Stimulated activated CD4-positive, alpha-beta T cell treated with anti-CD3 and anti-CD28 coated beads, Interleukin-2, amount 100 ng/mL, for 4 hours (primary cell): Measurements from ENCODE around the gene GRIA1.

Experiments
- DNase-seq: peaks from one replicate; pipeline ENCODE4 v3.0.0-alpha.2; 2020; ENCODE audit warnings: low read depth

The GRIA1 gene

DNA sequence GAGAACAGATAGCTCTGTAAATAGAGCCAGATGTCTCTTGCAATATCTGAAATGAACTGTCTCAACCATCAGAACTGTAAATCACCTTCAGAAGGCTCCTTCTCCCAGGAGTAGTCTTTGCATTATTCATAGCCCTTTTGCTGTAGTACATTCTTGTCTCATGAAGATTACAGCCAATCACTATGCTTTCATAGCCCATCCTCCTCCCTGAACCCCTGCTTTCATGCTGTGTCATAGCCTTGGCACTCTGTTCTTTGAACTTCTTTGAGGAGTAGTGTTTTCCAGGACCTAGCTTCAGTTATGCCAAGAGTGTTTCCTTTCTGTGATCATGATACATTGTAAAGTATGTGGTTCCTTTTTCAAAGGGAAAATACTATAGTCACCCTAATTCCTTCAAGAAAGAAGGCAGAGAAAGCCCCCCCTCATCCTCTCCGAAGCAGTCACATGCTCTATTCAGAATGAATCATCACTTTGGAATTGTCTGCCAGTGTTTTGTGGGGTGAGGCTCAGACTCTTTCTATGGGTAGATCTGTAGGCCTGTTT, 61.1 kb downstream of the GRIA1 start:
- no peak for DNase-seq

DNA sequence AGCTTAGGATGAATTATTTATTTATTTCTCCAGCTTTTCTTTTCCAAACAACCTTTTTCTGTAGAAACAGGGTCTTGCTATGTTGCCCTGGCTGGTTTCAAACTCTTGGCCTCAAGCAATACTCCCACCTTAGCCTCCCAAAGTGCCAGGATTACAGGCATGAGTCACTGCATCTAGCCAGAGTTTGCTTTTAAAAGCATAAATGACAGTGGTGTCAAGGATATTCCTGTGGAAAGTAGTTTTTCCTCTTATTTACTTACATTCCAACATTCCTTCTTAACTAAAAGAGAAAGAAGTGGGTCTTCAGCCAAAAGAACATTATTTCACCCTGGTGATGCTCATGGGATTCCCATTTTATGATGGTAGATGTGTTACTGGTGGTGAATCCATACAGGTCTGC, 62.4 kb downstream of the GRIA1 start:
- DNase-seq = no peak

DNA sequence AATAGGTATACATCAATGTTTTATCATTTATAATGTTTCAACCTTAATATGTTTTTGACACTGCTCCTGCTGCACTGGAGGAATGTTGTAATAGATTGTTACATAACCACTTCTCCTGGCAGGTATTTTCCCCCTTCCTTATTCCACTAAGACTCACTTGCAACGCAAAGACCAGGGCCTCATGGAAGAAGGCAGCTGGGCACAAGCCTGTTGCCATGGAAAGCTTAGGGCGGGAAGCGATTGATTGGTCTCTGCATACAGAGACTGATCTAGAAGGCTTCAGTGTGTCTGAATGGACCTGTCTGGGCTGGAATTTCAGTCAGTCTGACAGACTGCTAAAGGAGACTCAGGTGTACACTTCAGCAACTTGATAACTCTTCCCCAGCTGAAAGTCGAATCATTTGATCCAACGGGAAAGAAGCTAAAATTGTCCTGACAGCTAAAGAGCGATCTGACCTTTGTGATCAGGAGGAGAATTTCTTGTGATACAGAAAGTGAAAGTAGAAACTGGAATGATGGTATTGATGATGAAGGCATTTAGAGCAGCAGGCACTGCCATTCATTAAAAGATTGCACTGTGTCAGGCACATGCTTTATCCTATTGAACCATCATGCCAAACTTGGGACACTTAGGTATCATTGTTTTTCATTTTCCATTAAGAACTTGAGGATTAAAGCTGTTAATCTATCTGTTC, 65.1 kb downstream of the GRIA1 start:
- DNase-seq = no peak

DNA sequence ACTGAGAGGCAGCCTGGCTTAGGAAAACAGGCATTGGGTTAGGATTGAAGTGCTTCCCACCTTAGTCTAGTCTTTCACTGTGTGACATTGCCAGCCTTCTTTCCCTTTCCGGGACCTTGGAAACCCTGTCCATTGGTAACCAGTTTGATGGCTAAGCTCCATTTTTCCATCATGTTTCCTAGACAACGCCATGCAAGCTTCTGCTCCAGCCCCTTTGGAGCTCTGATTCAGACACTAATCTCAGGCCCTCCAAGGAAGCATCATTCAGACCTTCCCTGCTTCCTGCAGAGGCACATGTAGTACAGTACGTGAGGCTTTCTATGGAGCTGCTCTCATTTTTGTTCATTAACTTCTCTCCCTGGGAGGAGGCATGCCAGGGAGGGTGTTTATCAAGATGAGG, 68.5 kb downstream of the GRIA1 start:
- no peak for DNase-seq

DNA sequence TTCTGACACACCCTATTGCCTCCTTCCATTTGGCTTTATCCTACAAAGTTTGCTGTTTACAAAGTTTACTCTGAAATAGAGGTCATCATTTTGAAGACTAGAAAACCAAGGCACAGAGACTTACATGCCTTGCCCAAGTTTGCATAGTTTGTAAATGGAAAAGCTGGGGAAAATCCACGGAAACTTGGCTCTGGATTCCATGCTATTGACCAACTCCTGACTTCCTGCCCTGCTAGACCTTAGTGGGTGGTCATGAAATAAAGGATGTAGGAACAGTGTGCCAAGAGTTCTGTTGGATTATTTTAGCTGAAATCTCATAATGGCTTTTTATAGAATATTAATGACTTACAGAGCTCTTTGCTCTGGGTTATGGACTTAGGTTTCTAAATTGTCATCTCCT, 69.5 kb downstream of the GRIA1 start:
- DNase-seq = no peak

DNA sequence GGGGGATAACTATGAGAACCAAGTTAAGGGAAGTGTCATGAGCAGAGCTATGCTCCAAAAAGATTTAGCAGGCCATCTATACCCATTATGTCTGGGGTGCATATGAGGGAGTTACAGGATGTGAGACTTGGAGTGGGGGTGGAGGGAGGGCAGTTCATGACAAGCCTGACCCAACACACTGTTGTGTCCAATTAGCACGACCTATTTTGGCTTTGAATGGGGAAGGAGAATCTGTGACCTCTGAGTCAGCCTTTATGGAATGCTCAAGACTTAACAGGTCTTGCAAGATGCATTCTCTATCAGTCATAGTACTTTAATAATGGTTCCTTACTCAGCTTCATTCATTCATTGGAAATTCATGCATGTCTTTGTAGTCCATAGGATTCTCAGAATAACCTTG, 71.7 kb downstream of the GRIA1 start:
- no peak for DNase-seq

DNA sequence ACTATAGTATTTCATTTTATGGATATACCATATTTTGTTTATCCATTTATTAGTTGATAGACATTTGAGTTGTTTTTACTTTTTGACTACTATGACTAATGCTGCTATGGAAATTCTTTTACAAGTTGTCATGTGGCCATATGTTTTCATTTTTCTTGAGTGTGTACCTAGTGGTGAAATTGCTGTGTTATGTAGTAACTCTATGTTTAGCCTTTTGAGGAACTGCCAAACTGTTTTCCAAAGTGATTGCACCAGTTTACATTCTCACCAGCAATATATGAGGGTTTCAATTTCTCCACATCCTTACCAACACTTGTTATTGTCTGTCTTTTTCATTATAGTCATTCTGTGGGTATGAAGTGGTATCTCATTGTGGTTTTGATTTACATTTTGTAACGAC, 75.4 kb downstream of the GRIA1 start:
- DNase-seq = no peak

DNA sequence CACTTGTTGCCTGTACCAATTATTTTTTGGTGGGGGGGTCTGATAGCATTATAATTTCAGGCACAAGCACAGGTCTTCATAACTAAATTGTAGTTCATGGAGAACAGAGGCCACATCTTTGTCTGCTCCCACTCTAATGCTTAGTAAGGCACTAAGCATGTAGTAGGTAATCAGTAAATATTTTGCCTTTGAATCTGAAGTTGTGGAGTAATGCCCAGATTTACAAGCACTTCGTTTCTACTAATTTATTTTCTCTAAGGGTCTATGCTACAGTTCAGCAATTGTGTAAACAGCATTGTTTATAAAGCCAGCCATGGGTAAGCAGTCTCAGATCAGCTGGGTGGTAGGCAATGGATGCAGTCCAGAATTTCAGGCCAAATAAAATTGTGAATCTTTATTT, 78.6 kb downstream of the GRIA1 start:
- no peak for DNase-seq

DNA sequence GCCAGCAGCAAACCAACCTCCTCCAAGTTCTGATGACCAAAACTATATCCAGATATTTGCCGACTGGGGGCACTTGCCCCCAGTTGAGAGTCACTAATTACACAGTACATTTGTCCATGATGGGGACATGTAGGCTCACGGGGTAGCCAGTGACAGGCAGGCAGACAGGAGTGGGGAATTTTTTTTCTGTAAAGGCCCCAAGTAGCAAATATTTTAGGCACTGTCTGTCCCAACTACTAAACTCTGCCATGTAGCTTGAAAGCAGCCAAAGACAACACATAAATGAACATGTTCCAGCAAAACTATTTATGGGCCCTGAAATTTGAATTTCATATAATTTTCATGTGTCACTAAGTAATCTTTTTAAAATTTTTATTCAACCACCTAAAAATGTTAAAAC, 80.7 kb downstream of the GRIA1 start:
- DNase-seq = no peak

DNA sequence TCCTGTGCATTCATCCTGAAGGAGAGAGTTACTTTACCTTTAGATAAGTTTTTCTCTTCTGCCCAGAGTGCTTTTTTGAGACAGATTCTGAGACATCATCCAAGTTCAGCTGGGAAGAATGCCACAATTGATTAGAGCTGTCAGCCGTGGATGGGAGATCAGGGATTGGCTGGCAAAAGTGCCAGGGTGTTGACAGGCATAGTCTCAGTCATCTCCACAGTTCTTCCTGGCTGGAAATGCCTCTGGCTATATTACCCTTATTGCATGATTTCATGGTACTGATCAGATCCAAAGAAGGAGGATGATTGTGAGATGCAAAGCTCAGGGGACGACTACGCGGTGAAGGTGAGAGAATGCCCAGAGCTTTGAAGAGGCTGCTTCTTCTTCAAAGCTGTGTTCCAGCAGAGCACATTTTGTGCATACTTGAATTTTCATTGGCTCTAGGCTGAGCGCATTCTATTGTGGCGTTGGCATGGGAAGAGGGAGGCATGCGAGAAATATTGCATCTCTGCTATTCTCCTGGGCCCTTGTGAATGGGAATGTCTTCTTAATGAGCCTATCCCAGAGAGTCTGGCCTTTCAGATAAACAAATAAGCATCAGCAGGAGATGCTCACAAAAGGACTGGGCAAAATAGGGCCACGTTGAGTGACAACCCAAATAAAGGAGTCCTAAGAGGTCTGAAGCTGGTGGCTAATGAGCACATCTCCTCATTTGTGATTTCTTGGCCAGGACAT, 82.1 kb downstream of the GRIA1 start:
- no peak for DNase-seq

DNA sequence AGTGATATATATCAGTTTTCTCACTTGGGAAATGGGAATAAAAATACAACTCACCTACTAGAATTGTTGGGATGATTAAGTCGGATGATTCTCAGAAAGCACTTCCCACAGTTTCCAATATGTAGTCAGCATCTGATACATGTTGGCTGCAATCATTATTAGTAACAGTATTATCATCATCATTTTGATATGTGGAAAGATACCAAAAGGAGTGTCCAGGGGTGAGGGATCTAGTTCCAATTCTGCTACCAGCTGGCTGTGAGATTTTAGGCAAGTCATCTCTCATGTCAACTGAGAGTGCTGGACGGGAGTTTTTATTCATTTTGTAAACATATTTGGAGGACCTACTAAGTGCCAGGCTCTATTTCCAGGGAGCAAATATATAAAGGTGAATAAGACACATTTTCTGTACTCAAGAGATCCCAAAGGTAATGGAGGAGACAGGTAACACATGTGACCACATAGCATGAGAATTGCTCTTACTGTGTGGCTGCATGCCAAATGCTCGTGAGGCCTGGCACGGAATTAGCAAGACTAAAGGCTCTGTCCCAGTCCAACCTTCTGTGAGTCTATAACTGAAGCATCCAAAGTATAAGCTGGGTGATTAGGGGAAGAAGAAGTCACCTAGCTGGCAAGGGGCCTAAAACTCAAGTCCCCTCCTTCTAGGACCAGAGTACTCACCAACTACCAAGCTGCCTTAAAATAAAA, 83.0 kb downstream of the GRIA1 start:
- no peak for DNase-seq

DNA sequence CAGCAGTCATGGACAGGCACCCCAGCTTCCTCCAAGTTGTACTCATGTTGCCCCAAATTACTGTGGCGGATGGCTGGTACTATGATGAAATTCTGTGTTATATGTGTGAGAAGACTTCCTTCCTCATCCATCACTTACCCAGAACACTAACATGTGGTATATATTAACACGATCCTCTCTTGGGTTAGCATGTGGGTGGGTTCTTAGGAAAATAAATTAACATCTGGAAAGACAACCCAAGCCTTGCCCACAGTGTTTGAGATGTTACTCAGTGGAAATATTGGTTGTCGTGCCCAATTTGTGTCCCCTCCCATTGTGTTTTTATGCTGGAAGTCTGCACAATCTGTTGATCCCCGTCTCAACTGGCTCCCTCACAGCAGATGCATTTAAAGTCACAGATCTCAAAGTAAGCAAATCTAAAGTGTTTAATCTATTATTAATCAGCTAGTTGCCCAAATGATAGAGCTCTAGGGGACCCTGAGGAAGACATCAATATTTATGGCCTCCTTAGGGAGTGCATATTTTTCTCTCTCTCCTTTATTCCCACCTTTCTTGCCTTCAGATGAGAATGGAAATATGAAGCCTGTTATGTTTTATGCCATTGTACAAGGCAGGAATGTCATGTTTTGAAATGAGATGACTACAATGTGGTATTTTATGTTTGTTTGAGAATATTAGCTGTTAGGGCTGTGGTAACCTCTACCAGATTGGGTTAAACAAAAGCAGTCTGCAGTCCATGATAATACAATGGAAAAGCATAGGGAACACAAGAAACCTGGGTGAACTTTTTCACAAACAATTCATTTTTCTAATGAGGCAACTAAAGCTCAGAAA, 93.9 kb downstream of the GRIA1 start:
- no peak for DNase-seq

DNA sequence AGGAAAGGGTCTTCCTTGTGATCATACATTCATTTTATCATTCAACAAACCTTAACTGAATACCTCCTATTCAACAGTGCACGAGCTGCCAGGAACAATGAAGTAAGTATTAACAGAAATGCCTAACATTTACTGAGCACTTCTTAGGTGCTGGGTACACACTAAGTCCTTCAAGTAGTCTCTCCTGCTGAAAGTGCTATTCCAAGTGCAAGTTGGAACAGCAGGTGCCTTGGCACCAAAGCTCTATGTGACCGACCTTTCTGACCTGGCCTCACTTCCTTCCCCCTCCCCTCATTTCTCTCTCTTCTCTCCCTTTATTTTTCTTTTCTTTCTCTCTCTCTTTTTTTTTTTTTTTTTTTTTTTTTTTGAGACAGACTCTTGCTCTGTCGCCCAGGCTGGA, 94.5 kb downstream of the GRIA1 start:
- DNase-seq = no peak

DNA sequence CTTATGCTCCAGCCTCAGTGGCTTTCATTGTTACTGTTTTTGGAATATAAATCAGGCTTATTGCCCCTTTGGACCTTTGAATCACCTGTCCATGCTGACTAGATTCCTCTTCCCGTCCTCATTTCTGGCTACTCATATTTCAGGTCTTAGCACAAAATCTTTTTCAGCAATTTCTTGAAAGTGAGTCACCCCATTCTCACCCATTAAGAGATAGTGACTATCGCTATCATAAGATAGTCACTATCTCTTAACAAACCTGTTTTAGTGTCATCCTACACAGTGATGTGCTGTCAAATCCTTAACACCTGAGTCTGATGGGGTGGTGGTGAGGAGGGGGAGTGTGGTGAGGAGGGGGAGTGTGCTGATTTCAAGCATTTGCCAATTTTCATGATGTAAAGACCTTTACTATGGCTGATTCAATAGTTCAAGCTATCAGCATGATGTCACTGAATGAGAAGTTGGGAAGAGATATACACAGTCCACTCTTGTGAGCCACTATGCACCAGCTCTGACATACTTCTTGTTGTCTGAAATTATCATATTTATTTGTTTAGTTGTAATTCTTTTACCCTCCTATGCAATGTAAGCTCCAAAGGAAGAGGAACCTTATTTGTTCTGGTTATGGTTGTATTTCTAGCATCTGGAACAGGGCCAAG, 95.3 kb downstream of the GRIA1 start:
- DNase-seq = no peak

DNA sequence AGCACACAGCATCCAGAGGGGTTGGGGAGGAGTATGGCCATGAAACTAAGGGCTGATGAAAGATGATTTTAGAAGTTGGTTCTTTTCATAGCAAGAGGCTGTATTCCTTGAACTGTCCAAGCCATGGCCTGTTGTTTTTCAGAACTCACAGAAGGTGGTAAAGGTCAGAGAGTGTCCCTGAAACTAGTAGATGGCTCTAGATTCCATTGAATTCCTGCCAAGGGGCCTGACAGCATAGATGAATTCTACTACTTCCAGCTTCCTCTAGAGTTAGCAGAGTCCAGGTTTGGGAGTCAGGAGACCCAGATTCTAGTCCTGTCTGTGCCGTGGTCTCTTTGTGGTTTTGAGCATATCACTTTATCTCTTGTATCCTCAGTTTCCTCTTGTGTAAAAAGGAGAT, 101.6 kb downstream of the GRIA1 start:
- DNase-seq = no peak

DNA sequence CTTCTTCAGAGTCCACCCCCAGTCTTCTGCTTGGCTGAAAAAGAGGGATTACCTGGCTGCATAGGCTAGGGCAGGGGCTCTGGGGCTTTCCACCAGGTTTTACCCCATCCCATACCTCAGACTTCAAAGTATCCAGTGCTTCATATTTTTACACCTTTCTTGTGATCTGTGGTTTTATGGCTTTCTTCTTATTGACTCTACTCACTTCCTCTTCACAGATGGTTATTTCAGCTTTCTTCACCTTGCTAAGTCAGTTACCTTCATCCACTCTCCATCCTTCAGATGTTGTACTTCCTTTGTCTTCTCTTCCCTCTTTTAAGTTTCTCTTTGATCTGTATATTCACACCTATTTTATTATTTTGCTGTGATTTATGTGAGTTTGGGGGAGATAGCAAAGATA, 104.3 kb downstream of the GRIA1 start:
- DNase-seq = no peak

DNA sequence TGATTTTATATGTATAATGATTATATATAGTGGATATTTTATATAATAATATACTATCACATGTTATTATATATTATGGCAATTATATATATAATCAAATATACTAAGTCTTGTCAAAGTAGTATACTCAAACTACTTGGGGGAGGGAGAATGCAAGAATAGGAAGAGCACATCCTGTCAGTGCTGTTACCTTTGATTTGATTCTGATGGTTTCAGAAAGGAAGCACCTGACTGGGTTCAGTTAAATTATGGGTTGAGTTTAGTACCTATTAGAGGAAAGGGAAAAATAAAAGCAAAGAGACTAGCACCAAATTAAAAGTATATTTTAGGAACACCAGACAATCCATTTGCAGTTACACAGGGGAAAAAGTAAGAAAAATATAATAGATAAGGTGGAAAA, 107.6 kb downstream of the GRIA1 start:
- DNase-seq = no peak

DNA sequence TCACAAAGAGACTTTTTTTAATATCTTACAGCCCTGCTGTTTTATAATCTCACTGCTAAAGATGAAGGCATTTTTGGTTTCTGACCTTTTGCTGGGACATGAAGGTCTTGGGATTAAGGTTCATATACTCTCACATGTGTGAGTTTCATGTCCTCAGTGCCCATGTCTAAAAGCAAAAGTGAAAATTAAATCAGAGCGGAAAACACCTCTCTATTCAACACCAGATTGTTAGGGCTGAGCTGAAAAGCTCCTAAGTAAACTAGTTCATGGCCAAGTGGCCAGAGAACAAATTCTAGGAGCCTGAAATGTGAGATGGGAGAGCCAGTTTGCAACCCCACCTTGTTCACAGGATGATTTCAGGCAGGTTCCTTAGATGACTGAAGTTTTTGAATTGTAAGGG, 110.9 kb downstream of the GRIA1 start:
- no peak for DNase-seq

DNA sequence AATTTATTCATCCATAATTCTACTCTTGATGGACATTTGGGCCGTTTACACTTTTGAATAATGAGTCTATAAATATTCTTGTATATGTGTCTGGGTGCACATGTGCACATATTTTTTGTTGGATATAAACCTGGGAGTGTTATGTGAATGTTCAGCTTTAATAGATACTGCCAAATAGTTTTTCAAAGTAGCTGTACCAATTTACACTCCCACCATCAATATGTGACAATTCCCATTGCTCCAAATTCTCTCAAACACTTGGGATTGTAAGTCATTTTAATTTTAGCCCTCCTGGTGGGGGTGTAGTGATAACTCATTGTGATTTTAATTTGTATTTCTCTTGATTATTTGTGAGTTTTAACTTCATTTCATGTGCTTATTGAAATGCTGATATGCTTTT, 114.9 kb downstream of the GRIA1 start:
- no peak for DNase-seq

DNA sequence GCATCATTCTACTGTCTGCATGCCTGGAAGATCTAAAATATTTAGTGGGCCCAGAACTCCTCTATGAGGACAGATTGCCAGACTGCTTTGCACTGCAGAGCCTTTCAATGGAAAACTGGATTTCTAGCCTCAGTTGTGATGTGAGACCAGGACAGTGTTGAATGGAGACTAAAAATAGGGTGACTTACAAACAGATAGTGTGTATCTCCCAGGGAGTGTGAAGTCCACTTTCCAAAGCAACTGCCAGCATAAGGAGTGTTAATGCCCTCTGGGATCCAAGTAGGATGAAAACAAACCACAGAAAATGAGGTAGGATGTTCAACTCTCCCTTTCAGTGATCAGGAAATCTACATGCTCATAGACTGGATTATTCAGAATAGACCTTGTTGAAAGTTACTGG, 119.5 kb downstream of the GRIA1 start:
- no peak for DNase-seq

DNA sequence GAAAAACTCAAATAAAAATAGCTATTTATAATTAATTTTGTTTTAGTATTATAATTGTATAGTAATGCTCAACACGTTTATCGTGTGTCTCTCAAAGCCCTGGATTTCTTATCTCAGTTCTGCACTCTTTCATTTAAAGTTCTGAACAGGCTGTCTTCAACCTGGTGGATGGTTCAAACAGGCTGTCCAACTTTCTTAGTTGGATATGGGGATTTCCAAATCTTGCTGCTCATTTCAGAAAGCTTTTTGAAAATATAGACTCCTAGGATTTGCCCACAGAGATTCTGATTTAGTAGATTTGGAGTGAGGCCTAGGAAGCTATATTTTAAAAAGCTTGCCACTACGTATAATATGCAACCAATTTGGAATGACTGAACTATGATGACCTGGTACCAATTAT, 120.3 kb downstream of the GRIA1 start:
- DNase-seq = no peak

DNA sequence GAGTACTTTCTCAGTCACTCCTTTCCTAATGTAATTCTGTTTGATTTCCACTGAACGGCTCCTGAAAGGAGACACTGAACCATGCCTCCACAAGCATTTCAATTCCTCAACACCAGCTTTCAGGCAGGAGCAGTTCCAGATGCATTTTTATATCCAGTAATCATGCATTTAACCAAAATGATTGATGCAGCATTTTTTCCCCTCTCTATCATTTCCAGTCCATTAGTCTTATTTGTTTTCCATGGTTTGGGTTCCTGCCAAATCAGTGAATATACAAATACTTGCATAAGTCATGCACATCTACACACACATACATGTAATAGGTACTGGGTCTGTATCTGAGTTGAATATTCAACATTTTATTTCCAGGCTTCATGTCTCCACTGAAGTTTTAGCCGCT, 122.7 kb downstream of the GRIA1 start:
- DNase-seq = no peak
